GM12878 (cell line): ENCODE results near the gene SLC35D2. TPM values are rescaled to one million over a fixed set of nuclear protein-coding genes. Genes with fewer than 3 reads are reported as not detected.

Experiments used
- ASH2L ChIP-seq: fragments of 300-600, 200-600 bp; sonication (generic); IDR thresholded peaks from 2 replicates; pipeline ENCODE4 v1.6.1; 2017; ENCODE audit warnings: low read depth, mild to moderate bottlenecking, borderline replicate concordance
- EGR1 ChIP-seq, 2 experiments: IDR thresholded peaks; 1 replicate in 1 of 2; 2 replicates in 1 of 2; pipeline ENCODE4 v1.6.1; 2011 to 2012; ENCODE audit warnings: low read depth in 2 of 2, low read length in 2 of 2, borderline replicate concordance in 1 of 2, mild to moderate bottlenecking in 1 of 2, moderate library complexity in 1 of 2
- ESRRA ChIP-seq: IDR thresholded peaks from 2 replicates; pipeline ENCODE4 v1.6.1; 2012; ENCODE audit warnings: mild to moderate bottlenecking, low read length, improper control_type of control experiment
- MEF2B ChIP-seq: fragments of 450-650 bp; IDR thresholded peaks from 2 replicates; pipeline ENCODE4 v1.6.1; 2018; ENCODE audit warnings: mild to moderate bottlenecking, moderate library complexity; ENCODE audit not compliant: partially characterized antibody, poor library complexity, severe bottlenecking
- NFXL1 ChIP-seq: fragments of 450-650 bp; IDR thresholded peaks from 2 replicates; pipeline ENCODE4 v1.6.1; 2017; ENCODE audit warnings: antibody characterized with exemption, mild to moderate bottlenecking, borderline replicate concordance
- POLR2A ChIP-seq: IDR thresholded peaks from 2 replicates; pipeline ENCODE4 v1.6.1; 2011; ENCODE audit warnings: low read depth, mild to moderate bottlenecking, low read length
- RBBP5 ChIP-seq: fragments of 200-600 bp; sonication (generic); conservative IDR thresholded peaks from 2 replicates; pipeline ENCODE4 v1.6.1; 2016
- SPI1 ChIP-seq: IDR thresholded peaks from 2 replicates; pipeline ENCODE4 v1.6.1; 2011; ENCODE audit warnings: low read depth, mild to moderate bottlenecking, low read length, moderate library complexity, borderline replicate concordance; ENCODE audit not compliant: insufficient read depth
- SRF ChIP-seq, 2 experiments: IDR thresholded peaks; 2 replicates each; pipeline ENCODE4 v1.6.1; 2011; ENCODE audit warnings: low read depth in 2 of 2, low read length in 2 of 2, mild to moderate bottlenecking in 1 of 2, moderate library complexity in 1 of 2
- TBL1XR1 ChIP-seq: IDR thresholded peaks from 2 replicates; pipeline ENCODE4 v1.6.1; 2012; ENCODE audit warnings: low read depth, low read length, improper control_type of control experiment
- TCF3 ChIP-seq: IDR thresholded peaks from 2 replicates; pipeline ENCODE4 v1.6.1; 2012; ENCODE audit warnings: low read depth, mild to moderate bottlenecking, low read length, borderline replicate concordance; ENCODE audit not compliant: insufficient read depth
- YBX1 ChIP-seq: fragments of 450-650 bp; IDR thresholded peaks from 2 replicates; pipeline ENCODE4 v1.6.1; 2016; ENCODE audit warnings: antibody characterized with exemption
- polyA plus RNA-seq, 11 experiments: library from polyadenylated mRNA; depleted of rRNA in 4 of 11; unstranded in 6 of 11; stranded (reverse) in 5 of 11; fragments of >200 nt; fragmentation: Nextera tagmentation in 4 of 11; fragmentation: Illumina TruSeq in 1 of 11; extraction: Ambion mirVana in 4 of 11; extraction: Trizol in 1 of 11; gene quantifications; 1 replicate in 1 of 11; 2 replicates in 10 of 11; pipeline versions ENCODE4 v1.2.1 to v1.2.3, GENCODE V29; 2011 to 2016; ENCODE audit warnings: inconsistent platforms in 2 of 11, missing spikeins in 2 of 11, low read depth in 1 of 11
- total RNA-seq, 4 experiments: library from RNA; depleted of rRNA in 3 of 4; stranded (reverse); fragments of >200 nt in 3 of 4; fragmentation: Illumina TruSeq in 1 of 4; extraction: Trizol in 1 of 4; gene quantifications; 2 replicates each; pipeline versions ENCODE4 v1.2.1 to v1.2.3, GENCODE V29; 2013 to 2021
- TF ChIP-seq, protein P1 (sequence below): IDR thresholded peaks from 2 replicates; pipeline ENCODE4 v1.6.1; 2011; ENCODE audit warnings: mild to moderate bottlenecking, low read depth, low read length, moderate library complexity; ENCODE audit not compliant: insufficient replicate concordance
- TF ChIP-seq, protein P2 (sequence below): fragments of 450-650 bp; IDR thresholded peaks from 2 replicates; pipeline ENCODE4 v1.6.1; 2017; ENCODE audit warnings: borderline replicate concordance
- TF ChIP-seq, protein P3 (sequence below): fragments of 450-650 bp; IDR thresholded peaks from 2 replicates; pipeline ENCODE4 v1.6.1; 2017; ENCODE audit warnings: mild to moderate bottlenecking, moderate library complexity
- TF ChIP-seq, protein P4 (sequence below): IDR thresholded peaks from 2 replicates; pipeline ENCODE4 v1.6.1; 2012; ENCODE audit warnings: low read depth, low read length, improper control_type of control experiment
- TF ChIP-seq, protein P5 (sequence below), 3 experiments: IDR thresholded peaks in 2 of 3; conservative IDR thresholded peaks in 1 of 3; 2 replicates each; pipeline ENCODE4 v1.5.1; 2011; ENCODE audit warnings: low read depth in 3 of 3, low read length in 3 of 3, mild to moderate bottlenecking in 3 of 3, control low read depth in 2 of 3, moderate library complexity in 2 of 3, inconsistent platforms in 1 of 3, mixed read lengths in 1 of 3; ENCODE audit not compliant: control insufficient read depth in 2 of 3, insufficient read depth in 1 of 3; ENCODE audit errors: extremely low read depth in 1 of 3

SLC35D2 gene
- total and polyA plus RNA-seq, 10 of the 15 experiments (the other 5 are each of a cell fraction or from before 2014, with no cell fraction given), result 0.64 to 6.3 (median 3.5) TPM

DNA sequence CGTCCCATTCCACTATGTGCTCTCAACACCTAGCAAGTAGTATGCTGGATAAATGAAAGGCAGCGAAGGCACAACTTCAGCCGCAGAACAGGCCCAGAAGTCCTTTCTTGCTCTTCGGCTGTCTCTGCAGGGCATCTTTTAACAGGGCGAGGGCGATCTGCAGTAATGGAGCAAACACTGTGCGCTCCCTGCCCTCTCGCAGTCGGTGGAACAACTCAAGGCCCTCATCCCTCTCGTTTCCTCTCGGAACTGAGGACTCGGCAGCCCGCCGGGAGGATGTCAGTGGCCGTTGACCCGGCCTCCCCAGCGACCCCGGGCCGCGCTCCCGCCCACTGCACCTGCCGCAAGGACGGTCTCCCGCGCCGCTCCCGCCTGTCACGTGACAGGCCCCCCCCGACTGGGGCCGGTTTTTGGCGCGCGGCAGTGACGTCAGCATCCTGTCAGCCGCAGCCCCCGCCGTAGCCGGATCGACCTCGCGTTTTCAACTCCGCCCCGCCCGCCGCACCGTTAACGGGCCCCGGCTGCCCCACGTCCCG is 33.6 kb upstream of the SLC35D2 start (continued):
- TF ChIP-seq SPI1, result no peak
- peak; percentile 34; the same call in 1 of the 2 replicates for TF ChIP-seq ASH2L
- TF ChIP-seq MEF2B, result peak; percentile 39
- TF ChIP-seq, protein P1, sequence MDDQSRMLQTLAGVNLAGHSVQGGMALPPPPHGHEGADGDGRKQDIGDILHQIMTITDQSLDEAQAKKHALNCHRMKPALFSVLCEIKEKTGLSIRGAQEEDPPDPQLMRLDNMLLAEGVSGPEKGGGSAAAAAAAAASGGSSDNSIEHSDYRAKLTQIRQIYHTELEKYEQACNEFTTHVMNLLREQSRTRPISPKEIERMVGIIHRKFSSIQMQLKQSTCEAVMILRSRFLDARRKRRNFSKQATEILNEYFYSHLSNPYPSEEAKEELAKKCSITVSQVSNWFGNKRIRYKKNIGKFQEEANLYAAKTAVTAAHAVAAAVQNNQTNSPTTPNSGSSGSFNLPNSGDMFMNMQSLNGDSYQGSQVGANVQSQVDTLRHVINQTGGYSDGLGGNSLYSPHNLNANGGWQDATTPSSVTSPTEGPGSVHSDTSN, result peak; percentile 24
- no peak for TF ChIP-seq YBX1
- no peak for TF ChIP-seq ESRRA
- TF ChIP-seq, protein P2, sequence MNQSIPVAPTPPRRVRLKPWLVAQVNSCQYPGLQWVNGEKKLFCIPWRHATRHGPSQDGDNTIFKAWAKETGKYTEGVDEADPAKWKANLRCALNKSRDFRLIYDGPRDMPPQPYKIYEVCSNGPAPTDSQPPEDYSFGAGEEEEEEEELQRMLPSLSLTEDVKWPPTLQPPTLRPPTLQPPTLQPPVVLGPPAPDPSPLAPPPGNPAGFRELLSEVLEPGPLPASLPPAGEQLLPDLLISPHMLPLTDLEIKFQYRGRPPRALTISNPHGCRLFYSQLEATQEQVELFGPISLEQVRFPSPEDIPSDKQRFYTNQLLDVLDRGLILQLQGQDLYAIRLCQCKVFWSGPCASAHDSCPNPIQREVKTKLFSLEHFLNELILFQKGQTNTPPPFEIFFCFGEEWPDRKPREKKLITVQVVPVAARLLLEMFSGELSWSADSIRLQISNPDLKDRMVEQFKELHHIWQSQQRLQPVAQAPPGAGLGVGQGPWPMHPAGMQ, result no peak
- peak in 1 of 2 experiments; percentile 29; a peak in 1 of 3 replicates for TF ChIP-seq EGR1 (IDR thresholded peaks at IDR 0.05; ENCODE audit: borderline replicate concordance in 1 of 2, low read depth in 2 of 2, low read length in 2 of 2)
- no peak for TF ChIP-seq RBBP5
- TF ChIP-seq, protein P3, sequence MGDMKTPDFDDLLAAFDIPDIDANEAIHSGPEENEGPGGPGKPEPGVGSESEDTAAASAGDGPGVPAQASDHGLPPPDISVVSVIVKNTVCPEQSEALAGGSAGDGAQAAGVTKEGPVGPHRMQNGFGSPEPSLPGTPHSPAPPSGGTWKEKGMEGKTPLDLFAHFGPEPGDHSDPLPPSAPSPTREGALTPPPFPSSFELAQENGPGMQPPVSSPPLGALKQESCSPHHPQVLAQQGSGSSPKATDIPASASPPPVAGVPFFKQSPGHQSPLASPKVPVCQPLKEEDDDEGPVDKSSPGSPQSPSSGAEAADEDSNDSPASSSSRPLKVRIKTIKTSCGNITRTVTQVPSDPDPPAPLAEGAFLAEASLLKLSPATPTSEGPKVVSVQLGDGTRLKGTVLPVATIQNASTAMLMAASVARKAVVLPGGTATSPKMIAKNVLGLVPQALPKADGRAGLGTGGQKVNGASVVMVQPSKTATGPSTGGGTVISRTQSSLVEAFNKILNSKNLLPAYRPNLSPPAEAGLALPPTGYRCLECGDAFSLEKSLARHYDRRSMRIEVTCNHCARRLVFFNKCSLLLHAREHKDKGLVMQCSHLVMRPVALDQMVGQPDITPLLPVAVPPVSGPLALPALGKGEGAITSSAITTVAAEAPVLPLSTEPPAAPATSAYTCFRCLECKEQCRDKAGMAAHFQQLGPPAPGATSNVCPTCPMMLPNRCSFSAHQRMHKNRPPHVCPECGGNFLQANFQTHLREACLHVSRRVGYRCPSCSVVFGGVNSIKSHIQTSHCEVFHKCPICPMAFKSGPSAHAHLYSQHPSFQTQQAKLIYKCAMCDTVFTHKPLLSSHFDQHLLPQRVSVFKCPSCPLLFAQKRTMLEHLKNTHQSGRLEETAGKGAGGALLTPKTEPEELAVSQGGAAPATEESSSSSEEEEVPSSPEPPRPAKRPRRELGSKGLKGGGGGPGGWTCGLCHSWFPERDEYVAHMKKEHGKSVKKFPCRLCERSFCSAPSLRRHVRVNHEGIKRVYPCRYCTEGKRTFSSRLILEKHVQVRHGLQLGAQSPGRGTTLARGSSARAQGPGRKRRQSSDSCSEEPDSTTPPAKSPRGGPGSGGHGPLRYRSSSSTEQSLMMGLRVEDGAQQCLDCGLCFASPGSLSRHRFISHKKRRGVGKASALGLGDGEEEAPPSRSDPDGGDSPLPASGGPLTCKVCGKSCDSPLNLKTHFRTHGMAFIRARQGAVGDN, result peak; percentile 53; the same call in 1 of the 2 replicates
- TF ChIP-seq, protein P4, sequence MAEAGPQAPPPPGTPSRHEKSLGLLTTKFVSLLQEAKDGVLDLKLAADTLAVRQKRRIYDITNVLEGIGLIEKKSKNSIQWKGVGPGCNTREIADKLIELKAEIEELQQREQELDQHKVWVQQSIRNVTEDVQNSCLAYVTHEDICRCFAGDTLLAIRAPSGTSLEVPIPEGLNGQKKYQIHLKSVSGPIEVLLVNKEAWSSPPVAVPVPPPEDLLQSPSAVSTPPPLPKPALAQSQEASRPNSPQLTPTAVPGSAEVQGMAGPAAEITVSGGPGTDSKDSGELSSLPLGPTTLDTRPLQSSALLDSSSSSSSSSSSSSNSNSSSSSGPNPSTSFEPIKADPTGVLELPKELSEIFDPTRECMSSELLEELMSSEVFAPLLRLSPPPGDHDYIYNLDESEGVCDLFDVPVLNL, result peak; percentile 50
- TF ChIP-seq, protein P5, sequence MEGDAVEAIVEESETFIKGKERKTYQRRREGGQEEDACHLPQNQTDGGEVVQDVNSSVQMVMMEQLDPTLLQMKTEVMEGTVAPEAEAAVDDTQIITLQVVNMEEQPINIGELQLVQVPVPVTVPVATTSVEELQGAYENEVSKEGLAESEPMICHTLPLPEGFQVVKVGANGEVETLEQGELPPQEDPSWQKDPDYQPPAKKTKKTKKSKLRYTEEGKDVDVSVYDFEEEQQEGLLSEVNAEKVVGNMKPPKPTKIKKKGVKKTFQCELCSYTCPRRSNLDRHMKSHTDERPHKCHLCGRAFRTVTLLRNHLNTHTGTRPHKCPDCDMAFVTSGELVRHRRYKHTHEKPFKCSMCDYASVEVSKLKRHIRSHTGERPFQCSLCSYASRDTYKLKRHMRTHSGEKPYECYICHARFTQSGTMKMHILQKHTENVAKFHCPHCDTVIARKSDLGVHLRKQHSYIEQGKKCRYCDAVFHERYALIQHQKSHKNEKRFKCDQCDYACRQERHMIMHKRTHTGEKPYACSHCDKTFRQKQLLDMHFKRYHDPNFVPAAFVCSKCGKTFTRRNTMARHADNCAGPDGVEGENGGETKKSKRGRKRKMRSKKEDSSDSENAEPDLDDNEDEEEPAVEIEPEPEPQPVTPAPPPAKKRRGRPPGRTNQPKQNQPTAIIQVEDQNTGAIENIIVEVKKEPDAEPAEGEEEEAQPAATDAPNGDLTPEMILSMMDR (IDR thresholded peaks at IDR 0.05 in 2 of 3, conservative IDR thresholded peaks at IDR 0.05 in 1 of 3; ENCODE audit: control insufficient read depth in 2 of 3, extremely low read depth in 1 of 3, insufficient read depth in 1 of 3, low read depth in 3 of 3, low read length in 3 of 3), result 0 out of 6 replicates have a peak, but pooled peaks of 2 of the 3 experiments have one; percentile 2 to 3
- TF ChIP-seq NFXL1, result no peak
- TF ChIP-seq SRF (IDR thresholded peaks at IDR 0.05; ENCODE audit: low read depth in 2 of 2, low read length in 2 of 2), result 0 out of 4 replicates have a peak, but pooled peaks of 1 of the 2 experiments have one; percentile 13
- TF ChIP-seq TCF3, result peak; percentile 77; the same call in 1 of the 2 replicates
- TF ChIP-seq TBL1XR1, result peak; percentile 70; the same call in 1 of the 2 replicates
- TF ChIP-seq POLR2A, result peak; percentile 81
